ENCODE results near the gene ZNF30. TPM values are rescaled to one million over a fixed set of nuclear protein-coding genes. Genes with fewer than 3 reads are reported as not detected.
"Not testable (repeated sequence)": the region's sequence is repeated elsewhere in the genome, so short reads cannot be mapped to it uniquely, and the experiment has no call there.

Gene ZNF30
- polyA plus RNA-seq (2012; ENCODE audit: low read depth, missing spikeins): 1.0 TPM

GRCh38 chr19:34926685-34927375, at the start of gene ZNF30:
Gene ZNF30, plus strand, starts transcription at chr19:34926903. Its CDS starts 3,045 bp downstream, at chr19:34929948.
- DNase-seq (ENCODE audit: insufficient read length, low spot score) (peak; percentile 95), FAIRE-seq (peak; percentile 87)
- TF ChIP-seq PAX5 (IDR thresholded peaks at IDR 0.05; ENCODE audit: insufficient read depth, low read length, severe bottlenecking): no peak
- TF ChIP-seq SPI1 (IDR thresholded peaks at IDR 0.05; ENCODE audit: low read depth, low read length): no peak
- TF ChIP-seq POU2F2 (IDR thresholded peaks at IDR 0.05; ENCODE audit: low read depth, low read length): no peak
- no peak for TF ChIP-seq POLR2AphosphoS5 (IDR thresholded peaks at IDR 0.05; ENCODE audit: low read depth, low read length)
- TF ChIP-seq TAF1 (IDR thresholded peaks at IDR 0.05; ENCODE audit: low read depth, low read length): no peak
- TF ChIP-seq POLR2A (IDR thresholded peaks at IDR 0.05; ENCODE audit: low read depth, low read length): no peak

GRCh38 chr19:34879563-34879962, 47.1 kb upstream of the ZNF30 start:
- DNase-seq (ENCODE audit: insufficient read length, low spot score) (no peak), FAIRE-seq (no peak)
- TF ChIP-seq SPI1 (IDR thresholded peaks at IDR 0.05; ENCODE audit: low read depth, low read length) (no peak), POLR2A (IDR thresholded peaks at IDR 0.05; ENCODE audit: low read depth, low read length) (no peak), TAF1 (IDR thresholded peaks at IDR 0.05; ENCODE audit: low read depth, low read length) (no peak), POU2F2 (IDR thresholded peaks at IDR 0.05; ENCODE audit: low read depth, low read length) (no peak), POLR2AphosphoS5 (IDR thresholded peaks at IDR 0.05; ENCODE audit: low read depth, low read length) (no peak), PAX5 (IDR thresholded peaks at IDR 0.05; ENCODE audit: insufficient read depth, low read length, severe bottlenecking) (no peak)

GRCh38 chr19:34880034-34880433, 46.7 kb upstream of the ZNF30 start:
- TF ChIP-seq PAX5 (IDR thresholded peaks at IDR 0.05; ENCODE audit: insufficient read depth, low read length, severe bottlenecking) (no peak), POLR2A (IDR thresholded peaks at IDR 0.05; ENCODE audit: low read depth, low read length) (no peak), POU2F2 (IDR thresholded peaks at IDR 0.05; ENCODE audit: low read depth, low read length) (no peak), POLR2AphosphoS5 (IDR thresholded peaks at IDR 0.05; ENCODE audit: low read depth, low read length) (no peak), SPI1 (IDR thresholded peaks at IDR 0.05; ENCODE audit: low read depth, low read length) (no peak), TAF1 (IDR thresholded peaks at IDR 0.05; ENCODE audit: low read depth, low read length) (no peak)
- no peak for FAIRE-seq
- no peak for DNase-seq (ENCODE audit: insufficient read length, low spot score)

GRCh38 chr19:34881982-34882381, 44.7 kb upstream of the ZNF30 start:
- TF ChIP-seq PAX5 (IDR thresholded peaks at IDR 0.05; ENCODE audit: insufficient read depth, low read length, severe bottlenecking): no peak
- TF ChIP-seq TAF1 (IDR thresholded peaks at IDR 0.05; ENCODE audit: low read depth, low read length): no peak
- TF ChIP-seq SPI1 (IDR thresholded peaks at IDR 0.05; ENCODE audit: low read depth, low read length): no peak
- no peak for TF ChIP-seq POLR2AphosphoS5 (IDR thresholded peaks at IDR 0.05; ENCODE audit: low read depth, low read length)
- no peak for TF ChIP-seq POU2F2 (IDR thresholded peaks at IDR 0.05; ENCODE audit: low read depth, low read length)
- TF ChIP-seq POLR2A (IDR thresholded peaks at IDR 0.05; ENCODE audit: low read depth, low read length): no peak
- FAIRE-seq: no peak
- DNase-seq (ENCODE audit: insufficient read length, low spot score): no peak

GRCh38 chr19:34888091-34888490, 38.6 kb upstream of the ZNF30 start:
- TF ChIP-seq TAF1 (IDR thresholded peaks at IDR 0.05; ENCODE audit: low read depth, low read length) (no peak), SPI1 (IDR thresholded peaks at IDR 0.05; ENCODE audit: low read depth, low read length) (no peak)
- FAIRE-seq (no peak), DNase-seq (ENCODE audit: insufficient read length, low spot score) (no peak)

GRCh38 chr19:34900245-34900644, 26.5 kb upstream of the ZNF30 start:
- FAIRE-seq (no peak), DNase-seq (ENCODE audit: insufficient read length, low spot score) (no peak)
- TF ChIP-seq POLR2A (IDR thresholded peaks at IDR 0.05; ENCODE audit: low read depth, low read length): no peak
- no peak for TF ChIP-seq POU2F2 (IDR thresholded peaks at IDR 0.05; ENCODE audit: low read depth, low read length)
- TF ChIP-seq TAF1 (IDR thresholded peaks at IDR 0.05; ENCODE audit: low read depth, low read length): no peak

- FAIRE-seq (no peak), DNase-seq (ENCODE audit: insufficient read length, low spot score) (no peak)
- no peak for TF ChIP-seq POU2F2 (IDR thresholded peaks at IDR 0.05; ENCODE audit: low read depth, low read length)
- no peak for TF ChIP-seq POLR2A (IDR thresholded peaks at IDR 0.05; ENCODE audit: low read depth, low read length)
- no peak for TF ChIP-seq PAX5 (IDR thresholded peaks at IDR 0.05; ENCODE audit: insufficient read depth, low read length, severe bottlenecking)
- no peak for TF ChIP-seq TAF1 (IDR thresholded peaks at IDR 0.05; ENCODE audit: low read depth, low read length)
- TF ChIP-seq POLR2AphosphoS5 (IDR thresholded peaks at IDR 0.05; ENCODE audit: low read depth, low read length): no peak
- TF ChIP-seq SPI1 (IDR thresholded peaks at IDR 0.05; ENCODE audit: low read depth, low read length): no peak
Observed at GRCh38 chr19:34904664-34905527, 21.8 kb upstream of the ZNF30 start.

- TF ChIP-seq PAX5 (IDR thresholded peaks at IDR 0.05; ENCODE audit: insufficient read depth, low read length, severe bottlenecking): no peak
- TF ChIP-seq SPI1 (IDR thresholded peaks at IDR 0.05; ENCODE audit: low read depth, low read length): no peak
- no peak for TF ChIP-seq TAF1 (IDR thresholded peaks at IDR 0.05; ENCODE audit: low read depth, low read length)
- no peak for TF ChIP-seq POLR2A (IDR thresholded peaks at IDR 0.05; ENCODE audit: low read depth, low read length)
- TF ChIP-seq POU2F2 (IDR thresholded peaks at IDR 0.05; ENCODE audit: low read depth, low read length): no peak
- TF ChIP-seq POLR2AphosphoS5 (IDR thresholded peaks at IDR 0.05; ENCODE audit: low read depth, low read length): no peak
- FAIRE-seq: no peak
- no peak for DNase-seq (ENCODE audit: insufficient read length, low spot score)
Observed at GRCh38 chr19:34910770-34911169, 15.9 kb upstream of the ZNF30 start.

GRCh38 chr19:34917144-34917543, 9.6 kb upstream of the ZNF30 start:
- FAIRE-seq: not testable (repeated sequence)

GRCh38 chr19:34918190-34918589, 8.5 kb upstream of the ZNF30 start:
- no peak for FAIRE-seq
- no peak for DNase-seq (ENCODE audit: insufficient read length, low spot score)
- no peak for TF ChIP-seq POLR2A (IDR thresholded peaks at IDR 0.05; ENCODE audit: low read depth, low read length)
- TF ChIP-seq SPI1 (IDR thresholded peaks at IDR 0.05; ENCODE audit: low read depth, low read length): no peak
- TF ChIP-seq TAF1 (IDR thresholded peaks at IDR 0.05; ENCODE audit: low read depth, low read length): no peak
- no peak for TF ChIP-seq POLR2AphosphoS5 (IDR thresholded peaks at IDR 0.05; ENCODE audit: low read depth, low read length)
- TF ChIP-seq POU2F2 (IDR thresholded peaks at IDR 0.05; ENCODE audit: low read depth, low read length): no peak
- TF ChIP-seq PAX5 (IDR thresholded peaks at IDR 0.05; ENCODE audit: insufficient read depth, low read length, severe bottlenecking): no peak

More at GRCh38 chr19:34917144-34917543, 9.6 kb upstream of the ZNF30 start:
- not testable (repeated sequence) for DNase-seq (ENCODE audit: insufficient read length, low spot score)

GRCh38 chr19:34920090-34920786, 6.5 kb upstream of the ZNF30 start:
- DNase-seq (ENCODE audit: insufficient read length, low spot score); FAIRE-seq: not testable (repeated sequence)
